HepG2 (cell line): ENCODE measurements around the gene ACSS1. TPM values are rescaled to one million over a fixed set of nuclear protein-coding genes. Genes with fewer than 3 reads are reported as not detected.

Experiments used
- CAMTA2 ChIP-seq: sonication (generic); formaldehyde crosslinking; IDR thresholded peaks from 2 replicates; pipeline ENCODE4 v1.4.0; 2020; ENCODE audit warnings: mild to moderate bottlenecking, missing genetic modification reagents, borderline replicate concordance
- ETS1 ChIP-seq: sonication (generic); formaldehyde crosslinking; IDR thresholded peaks from 2 replicates; pipeline ENCODE4 v1.4.0; 2020; ENCODE audit warnings: missing genetic modification reagents
- FOSL1 ChIP-seq: sonication (generic); formaldehyde crosslinking; IDR thresholded peaks from 2 replicates; pipeline ENCODE4 v1.9.0; 2021; ENCODE audit warnings: missing genetic modification reagents, borderline replicate concordance
- FOXM1 ChIP-seq: sonication (generic); formaldehyde crosslinking; IDR thresholded peaks from 2 replicates; pipeline ENCODE4 v1.5.0; 2020; ENCODE audit warnings: missing genetic modification reagents
- MTERF4 ChIP-seq: sonication (generic); formaldehyde crosslinking; IDR thresholded peaks from 2 replicates; pipeline ENCODE4 v1.8.0; 2023; ENCODE audit warnings: mild to moderate bottlenecking, missing genetic modification reagents
- NFKBIZ ChIP-seq: IDR thresholded peaks from 2 replicates; pipeline ENCODE4 v1.6.1; 2018; ENCODE audit warnings: missing genetic modification reagents, missing compliant biosample characterization
- NR1H2 ChIP-seq: sonication (generic); formaldehyde crosslinking; IDR thresholded peaks from 2 replicates; pipeline ENCODE4 v1.8.1; 2022; ENCODE audit warnings: low read depth, missing genetic modification reagents, borderline replicate concordance
- PHF21A ChIP-seq: sonication (generic); formaldehyde crosslinking; IDR thresholded peaks from 2 replicates; pipeline ENCODE4 v1.5.0; 2020; ENCODE audit warnings: mild to moderate bottlenecking, missing genetic modification reagents
- PLRG1 ChIP-seq: fragments of 450-650 bp; conservative IDR thresholded peaks from 2 replicates; pipeline ENCODE4 v1.6.1; 2016
- POLR2A ChIP-seq, 2 experiments: IDR thresholded peaks; 2 replicates each; pipeline ENCODE4 v1.6.1; 2011; ENCODE audit warnings: low read depth in 2 of 2, low read length in 2 of 2, mild to moderate bottlenecking in 1 of 2, moderate library complexity in 1 of 2; ENCODE audit not compliant: insufficient read depth in 1 of 2
- SNAI1 ChIP-seq: sonication (generic); formaldehyde crosslinking; IDR thresholded peaks from 2 replicates; pipeline ENCODE4 v1.5.0; 2020; ENCODE audit warnings: mild to moderate bottlenecking, missing genetic modification reagents, borderline replicate concordance
- TBL1XR1 ChIP-seq: fragments of 150-350 bp; IDR thresholded peaks from 2 replicates; pipeline ENCODE4 v1.6.1; 2014; ENCODE audit warnings: borderline replicate concordance, low read length; ENCODE audit not compliant: partially characterized antibody
- ZKSCAN1 ChIP-seq: fragments of 150-350 bp; IDR thresholded peaks from 2 replicates; pipeline ENCODE4 v1.6.1; 2014; ENCODE audit warnings: low read length
- ZMYM4 ChIP-seq: sonication (generic); formaldehyde crosslinking; IDR thresholded peaks from 2 replicates; pipeline ENCODE4 v1.8.1; 2023; ENCODE audit warnings: mild to moderate bottlenecking, missing genetic modification reagents
- ZNF256 ChIP-seq: sonication (generic); formaldehyde crosslinking; conservative IDR thresholded peaks from 2 replicates; pipeline ENCODE4 v1.4.0; 2020; ENCODE audit warnings: missing genetic modification reagents
- ZNF569 ChIP-seq: sonication (generic); formaldehyde crosslinking; IDR thresholded peaks from 2 replicates; pipeline ENCODE4 v1.5.0; 2020; ENCODE audit warnings: mild to moderate bottlenecking, missing genetic modification reagents, moderate library complexity, borderline replicate concordance
- ZNF598 ChIP-seq: sonication (generic); formaldehyde crosslinking; IDR thresholded peaks from 2 replicates; pipeline ENCODE4 v1.5.1; 2020; ENCODE audit warnings: mild to moderate bottlenecking, missing genetic modification reagents, borderline replicate concordance
- ZNF678 ChIP-seq: sonication (generic); formaldehyde crosslinking; IDR thresholded peaks from 2 replicates; pipeline ENCODE4 v1.4.0; 2020; ENCODE audit warnings: mild to moderate bottlenecking, missing genetic modification reagents
- ZNF737 ChIP-seq: sonication (generic); formaldehyde crosslinking; IDR thresholded peaks from 2 replicates; pipeline ENCODE4 v1.5.0; 2020; ENCODE audit warnings: missing genetic modification reagents, mild to moderate bottlenecking, borderline replicate concordance
- ZNF768 ChIP-seq: sonication (generic); formaldehyde crosslinking; IDR thresholded peaks from 2 replicates; pipeline ENCODE4 v1.4.0; 2020; ENCODE audit warnings: missing genetic modification reagents
- ZSCAN31 ChIP-seq: sonication (generic); formaldehyde crosslinking; IDR thresholded peaks from 2 replicates; pipeline ENCODE4 v1.5.0; 2020; ENCODE audit warnings: low read depth, mild to moderate bottlenecking, missing genetic modification reagents
- polyA plus RNA-seq, 8 experiments: library from polyadenylated mRNA; depleted of rRNA in 3 of 8; stranded (reverse) in 7 of 8; unstranded in 1 of 8; fragments of >200 nt; fragmentation: Illumina TruSeq in 4 of 8; extraction: Trizol in 4 of 8; gene quantifications; 2 replicates each; pipeline versions ENCODE4 v1.2.1 to v1.2.3, GENCODE V29; 2011 to 2016; ENCODE audit warnings: low read depth in 4 of 8, missing spikeins in 1 of 8, mixed read lengths in 1 of 8; ENCODE audit not compliant: insufficient read depth in 1 of 8
- total RNA-seq, 5 experiments: library from RNA; depleted of rRNA; stranded (reverse); fragments of >200 nt; fragmentation: Illumina TruSeq; extraction: Trizol; gene quantifications; 2 replicates each; pipeline ENCODE4 v1.2.3, GENCODE V29; 2016; ENCODE audit warnings: low read depth in 1 of 5
- TF ChIP-seq, protein P1 (sequence below): sonication (generic); formaldehyde crosslinking; IDR thresholded peaks from 2 replicates; pipeline ENCODE4 v1.4.0; 2020; ENCODE audit warnings: mild to moderate bottlenecking, missing genetic modification reagents
- TF ChIP-seq, protein P2 (sequence below): sonication (generic); formaldehyde crosslinking; IDR thresholded peaks from 2 replicates; pipeline ENCODE4 v1.5.0; 2020; ENCODE audit warnings: mild to moderate bottlenecking, missing genetic modification reagents
- TF ChIP-seq, protein P3 (sequence below): sonication (generic); formaldehyde crosslinking; IDR thresholded peaks from 2 replicates; pipeline ENCODE4 v1.4.0; 2020; ENCODE audit warnings: mild to moderate bottlenecking, missing genetic modification reagents, borderline replicate concordance

The ACSS1 gene
- total and polyA plus RNA-seq, 2 of the 13 experiments (the other 11 are each of a cell fraction or from before 2014, with no cell fraction given): 15.2 to 41.6 TPM

GRCh38 chr20:25056690-25057233 is 1.2 kb downstream of the ACSS1 start (continued):
- no peak for TF ChIP-seq ETS1 (CRISPR knock-in tag)
- no peak for TF ChIP-seq ZKSCAN1
- TF ChIP-seq ZMYM4 (CRISPR knock-in tag): no peak
- no peak for TF ChIP-seq SNAI1
- TF ChIP-seq FOXM1 (CRISPR knock-in tag): no peak
- no peak for TF ChIP-seq PLRG1
- TF ChIP-seq, protein P1, sequence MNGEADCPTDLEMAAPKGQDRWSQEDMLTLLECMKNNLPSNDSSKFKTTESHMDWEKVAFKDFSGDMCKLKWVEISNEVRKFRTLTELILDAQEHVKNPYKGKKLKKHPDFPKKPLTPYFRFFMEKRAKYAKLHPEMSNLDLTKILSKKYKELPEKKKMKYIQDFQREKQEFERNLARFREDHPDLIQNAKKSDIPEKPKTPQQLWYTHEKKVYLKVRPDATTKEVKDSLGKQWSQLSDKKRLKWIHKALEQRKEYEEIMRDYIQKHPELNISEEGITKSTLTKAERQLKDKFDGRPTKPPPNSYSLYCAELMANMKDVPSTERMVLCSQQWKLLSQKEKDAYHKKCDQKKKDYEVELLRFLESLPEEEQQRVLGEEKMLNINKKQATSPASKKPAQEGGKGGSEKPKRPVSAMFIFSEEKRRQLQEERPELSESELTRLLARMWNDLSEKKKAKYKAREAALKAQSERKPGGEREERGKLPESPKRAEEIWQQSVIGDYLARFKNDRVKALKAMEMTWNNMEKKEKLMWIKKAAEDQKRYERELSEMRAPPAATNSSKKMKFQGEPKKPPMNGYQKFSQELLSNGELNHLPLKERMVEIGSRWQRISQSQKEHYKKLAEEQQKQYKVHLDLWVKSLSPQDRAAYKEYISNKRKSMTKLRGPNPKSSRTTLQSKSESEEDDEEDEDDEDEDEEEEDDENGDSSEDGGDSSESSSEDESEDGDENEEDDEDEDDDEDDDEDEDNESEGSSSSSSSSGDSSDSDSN: no peak
- TF ChIP-seq TBL1XR1: no peak
- TF ChIP-seq, protein P2, sequence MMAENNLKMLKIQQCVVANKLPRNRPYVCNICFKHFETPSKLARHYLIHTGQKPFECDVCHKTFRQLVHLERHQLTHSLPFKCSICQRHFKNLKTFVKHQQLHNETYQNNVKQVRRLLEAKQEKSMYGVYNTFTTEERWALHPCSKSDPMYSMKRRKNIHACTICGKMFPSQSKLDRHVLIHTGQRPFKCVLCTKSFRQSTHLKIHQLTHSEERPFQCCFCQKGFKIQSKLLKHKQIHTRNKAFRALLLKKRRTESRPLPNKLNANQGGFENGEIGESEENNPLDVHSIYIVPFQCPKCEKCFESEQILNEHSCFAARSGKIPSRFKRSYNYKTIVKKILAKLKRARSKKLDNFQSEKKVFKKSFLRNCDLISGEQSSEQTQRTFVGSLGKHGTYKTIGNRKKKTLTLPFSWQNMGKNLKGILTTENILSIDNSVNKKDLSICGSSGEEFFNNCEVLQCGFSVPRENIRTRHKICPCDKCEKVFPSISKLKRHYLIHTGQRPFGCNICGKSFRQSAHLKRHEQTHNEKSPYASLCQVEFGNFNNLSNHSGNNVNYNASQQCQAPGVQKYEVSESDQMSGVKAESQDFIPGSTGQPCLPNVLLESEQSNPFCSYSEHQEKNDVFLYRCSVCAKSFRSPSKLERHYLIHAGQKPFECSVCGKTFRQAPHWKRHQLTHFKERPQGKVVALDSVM (CRISPR knock-in tag): no peak
- no peak for TF ChIP-seq ZNF678 (CRISPR knock-in tag)
- TF ChIP-seq MTERF4 (CRISPR knock-in tag): no peak
- peak; percentile 94 for TF ChIP-seq ZNF737 (CRISPR knock-in tag)
- no peak for TF ChIP-seq ZSCAN31 (CRISPR knock-in tag)
- TF ChIP-seq ZNF569: no peak
- no peak for TF ChIP-seq ZNF598 (CRISPR knock-in tag)
- TF ChIP-seq NFKBIZ (CRISPR knock-in tag): 0 out of 2 replicates have a peak, but pooled peaks have one; percentile 2
- no peak for TF ChIP-seq POLR2A (IDR thresholded peaks at IDR 0.05; ENCODE audit: insufficient read depth in 1 of 2, low read depth in 2 of 2, low read length in 2 of 2)
- TF ChIP-seq PHF21A: no peak
- no peak for TF ChIP-seq NR1H2
- no peak for TF ChIP-seq ZNF256 (CRISPR knock-in tag)
- TF ChIP-seq FOSL1 (CRISPR knock-in tag): no peak
- peak; percentile 12; the same call in 1 of the 2 replicates for TF ChIP-seq CAMTA2 (CRISPR knock-in tag)
- TF ChIP-seq, protein P3, sequence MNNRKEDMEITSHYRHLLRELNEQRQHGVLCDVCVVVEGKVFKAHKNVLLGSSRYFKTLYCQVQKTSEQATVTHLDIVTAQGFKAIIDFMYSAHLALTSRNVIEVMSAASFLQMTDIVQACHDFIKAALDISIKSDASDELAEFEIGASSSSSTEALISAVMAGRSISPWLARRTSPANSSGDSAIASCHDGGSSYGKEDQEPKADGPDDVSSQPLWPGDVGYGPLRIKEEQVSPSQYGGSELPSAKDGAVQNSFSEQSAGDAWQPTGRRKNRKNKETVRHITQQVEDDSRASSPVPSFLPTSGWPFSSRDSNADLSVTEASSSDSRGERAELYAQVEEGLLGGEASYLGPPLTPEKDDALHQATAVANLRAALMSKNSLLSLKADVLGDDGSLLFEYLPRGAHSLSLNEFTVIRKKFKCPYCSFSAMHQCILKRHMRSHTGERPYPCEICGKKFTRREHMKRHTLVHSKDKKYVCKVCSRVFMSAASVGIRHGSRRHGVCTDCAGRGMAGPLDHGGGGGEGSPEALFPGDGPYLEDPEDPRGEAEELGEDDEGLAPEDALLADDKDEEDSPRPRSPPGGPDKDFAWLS (CRISPR knock-in tag): no peak
- peak; percentile 31 for TF ChIP-seq ZNF768 (CRISPR knock-in tag)
